GM20431 (cell line): Measurements from ENCODE around the gene PLEKHA7.

Experiments
- in situ Hi-C: fragments of 300-500 bp; cut with MseI, MboI; formaldehyde crosslinking; loops from one replicate; pipeline ENCODE4 v1.15.0; 2020; ENCODE audit warnings: low sequenced_read_pairs; ENCODE audit not compliant: unreplicated experiment

The PLEKHA7 gene

DNA sequence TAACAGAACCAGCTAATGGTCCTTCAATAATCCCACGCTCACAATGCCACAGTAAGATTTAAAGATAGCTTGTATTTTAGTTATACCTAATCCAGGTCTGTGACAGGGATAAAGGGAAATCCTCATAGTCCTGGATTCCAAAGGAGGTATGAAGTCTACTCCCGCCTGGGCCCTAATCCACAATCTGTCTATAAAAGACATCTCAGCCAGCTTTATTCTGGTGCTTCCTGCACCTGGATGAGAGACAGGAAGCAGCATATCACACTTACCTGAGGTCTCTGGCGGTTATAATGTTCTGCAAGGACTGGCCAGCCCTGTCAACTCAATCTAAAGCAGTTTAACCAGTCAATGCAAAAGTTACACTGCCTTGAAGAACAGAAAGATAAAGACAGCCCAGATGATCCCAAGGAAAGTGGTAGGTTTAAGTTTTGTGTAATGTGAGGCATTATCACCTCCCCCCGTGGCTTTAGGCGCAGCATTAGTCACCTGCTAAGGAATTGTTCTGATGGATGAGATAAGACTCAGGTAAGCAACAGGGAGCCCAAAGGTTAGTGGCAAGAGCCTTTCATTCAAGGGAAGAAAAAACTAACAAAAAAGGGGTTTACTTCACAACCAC is 57.6 kb downstream of the PLEKHA7 start:
- in situ Hi-C loops = no loop called here

DNA sequence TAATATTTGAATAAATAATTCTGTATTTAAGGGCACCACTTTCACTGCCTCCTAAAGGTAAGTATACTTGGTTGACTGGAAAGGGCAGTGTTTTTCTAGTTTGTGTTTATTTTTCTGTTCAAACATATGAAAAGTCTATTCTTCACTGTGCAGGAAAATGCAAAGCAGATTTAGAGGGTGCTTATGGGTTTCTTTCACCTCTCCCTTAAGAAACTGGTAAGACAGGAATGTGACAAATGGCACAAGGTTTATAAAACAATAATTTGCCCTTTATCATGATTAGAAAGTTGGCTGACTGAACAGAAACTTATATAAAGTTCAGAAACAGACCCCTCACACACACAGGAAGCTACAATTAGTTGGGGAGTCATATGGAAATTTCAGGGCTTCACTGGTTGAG is 60.6 kb downstream of the PLEKHA7 start:
- in situ Hi-C loops = no loop called here

DNA sequence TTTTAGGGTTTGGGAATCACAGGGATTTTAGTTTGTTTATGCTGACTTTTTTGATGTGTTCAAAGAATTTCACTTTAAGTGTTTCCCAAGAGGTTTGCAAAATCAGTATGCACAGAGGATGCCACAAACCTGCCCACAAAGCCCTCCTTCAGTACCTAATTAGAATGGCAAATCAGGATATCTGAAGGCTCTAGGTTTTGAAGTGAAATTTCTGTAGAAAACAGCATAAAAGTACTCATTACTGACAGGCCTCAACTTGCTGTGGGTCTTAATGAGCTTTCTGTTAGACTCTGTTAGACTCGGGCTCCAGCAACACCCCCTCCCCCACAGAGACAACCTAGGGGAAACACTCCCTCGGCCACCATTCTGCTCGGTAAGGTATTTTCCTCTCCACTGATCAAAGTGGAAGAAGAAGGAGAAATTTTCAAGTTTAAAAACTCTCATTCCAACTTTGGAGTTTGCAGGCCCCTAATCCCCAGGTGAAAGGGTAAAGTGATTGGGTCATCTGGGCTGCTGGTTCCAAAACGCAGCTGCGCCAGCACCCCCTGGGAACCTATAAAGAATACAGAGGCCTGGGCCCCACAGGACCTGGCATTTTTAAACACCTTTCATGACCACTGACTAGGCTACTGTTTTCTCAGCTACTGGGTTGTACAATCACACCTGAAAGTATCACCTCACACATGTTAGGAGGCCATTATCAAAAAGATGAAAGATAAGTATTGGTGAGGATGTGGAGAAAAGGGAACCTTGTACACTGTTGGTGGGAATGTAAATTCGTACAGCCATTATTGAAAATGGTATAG is 67.5 kb downstream of the PLEKHA7 start:
- in situ Hi-C loops = loop anchor here (5.0 kb wide), 1 partner anchor 116 kb away; no protein-coding TSS in a partner anchor

DNA sequence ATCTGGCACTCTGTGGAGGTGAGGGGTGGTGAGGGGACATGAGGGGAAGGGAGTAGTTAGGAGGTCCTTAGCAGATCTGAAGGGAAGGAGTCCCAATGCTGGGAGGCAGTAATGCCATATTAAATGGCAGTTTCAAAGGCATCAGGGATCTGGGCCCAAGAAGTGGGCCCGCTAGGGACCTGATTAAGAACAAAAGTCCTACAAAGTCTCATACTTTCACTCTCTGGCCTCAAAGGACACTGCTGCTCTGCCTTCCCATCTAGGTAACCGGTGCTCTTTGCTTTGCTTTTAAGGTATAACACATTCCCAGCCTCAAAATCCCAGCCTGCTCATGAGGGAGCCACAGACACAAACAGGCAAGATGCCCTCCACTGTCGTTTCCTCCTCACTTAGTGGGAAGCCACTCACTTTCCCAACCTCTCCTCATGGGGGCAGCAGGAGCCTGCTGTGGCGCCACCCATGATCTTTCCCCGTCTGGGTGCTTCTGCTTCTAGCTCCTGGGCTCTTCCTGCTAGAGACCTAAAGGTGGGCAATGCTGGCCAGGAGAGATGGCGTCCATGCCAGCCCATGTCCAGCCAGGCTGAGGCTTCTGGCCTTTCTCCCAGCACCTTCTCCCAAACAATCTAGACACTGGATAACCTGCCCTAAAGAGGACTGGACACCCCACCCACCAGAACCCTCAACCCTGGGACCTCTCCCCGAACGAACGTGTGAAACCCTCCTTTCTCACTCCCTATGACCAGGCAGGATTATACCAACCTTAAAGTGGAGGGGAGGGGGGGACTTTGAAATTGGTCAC is 68.3 kb downstream of the PLEKHA7 start:
- in situ Hi-C loops = loop anchor here (5.0 kb wide), 1 partner anchor 116 kb away; no protein-coding TSS in a partner anchor

DNA sequence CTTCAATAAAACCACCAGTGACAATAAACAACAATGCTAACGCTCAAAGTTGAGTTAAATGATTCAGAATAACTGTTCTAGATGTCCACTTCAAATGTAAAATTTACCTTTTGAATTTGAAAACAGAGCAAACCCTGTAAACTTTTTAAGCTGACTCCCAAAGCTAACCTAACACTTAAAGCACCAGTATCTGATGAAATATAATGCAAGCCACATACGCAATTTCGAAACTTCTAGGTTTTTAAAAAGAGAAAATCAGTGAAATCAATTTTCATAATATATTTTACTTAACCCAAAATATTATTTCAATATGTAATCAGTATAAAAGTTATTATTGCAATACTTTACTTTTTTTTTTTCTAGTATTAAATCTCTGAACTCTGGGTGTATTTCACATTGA is 71.3 kb downstream of the PLEKHA7 start:
- in situ Hi-C loops = no loop called here

DNA sequence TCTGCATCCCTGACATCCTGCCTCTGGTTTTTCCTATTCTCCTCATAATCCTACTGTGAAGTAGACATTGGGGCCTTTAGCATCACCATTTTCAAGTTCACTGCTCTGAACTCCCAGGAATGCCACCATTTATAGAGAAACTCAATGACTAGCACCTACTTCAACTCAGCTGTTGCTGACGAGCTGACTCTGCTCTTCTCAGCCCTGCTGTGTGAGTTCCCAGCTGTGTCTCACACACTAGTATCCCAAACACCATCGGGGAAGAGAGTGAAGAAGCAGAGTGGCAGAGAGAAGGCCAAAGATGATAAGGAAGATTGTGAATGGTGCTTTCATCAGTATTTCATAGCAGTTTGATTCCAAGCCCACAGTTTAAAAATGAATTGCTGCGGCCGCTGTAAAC is 71.9 kb downstream of the PLEKHA7 start:
- in situ Hi-C loops = no loop called here

DNA sequence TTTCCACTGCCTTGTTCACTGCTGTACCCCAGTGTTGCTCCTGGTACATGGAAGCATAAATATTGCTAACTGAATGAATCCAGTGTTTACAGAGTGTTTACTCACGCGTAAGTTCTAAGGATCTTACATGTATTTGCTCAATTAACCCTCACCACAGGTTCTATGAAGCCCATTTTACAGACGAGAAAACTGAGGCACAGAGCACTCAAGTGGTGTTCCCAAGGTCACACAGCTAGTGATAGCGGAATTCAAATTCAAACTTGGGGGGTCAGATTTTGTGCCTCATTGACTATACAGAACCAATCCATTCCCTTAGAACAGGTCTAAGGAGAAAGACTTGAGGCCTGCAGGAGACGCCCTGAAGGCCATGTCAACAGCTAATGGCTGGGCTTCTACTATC is 72.3 kb downstream of the PLEKHA7 start:
- in situ Hi-C loops = no loop called here

DNA sequence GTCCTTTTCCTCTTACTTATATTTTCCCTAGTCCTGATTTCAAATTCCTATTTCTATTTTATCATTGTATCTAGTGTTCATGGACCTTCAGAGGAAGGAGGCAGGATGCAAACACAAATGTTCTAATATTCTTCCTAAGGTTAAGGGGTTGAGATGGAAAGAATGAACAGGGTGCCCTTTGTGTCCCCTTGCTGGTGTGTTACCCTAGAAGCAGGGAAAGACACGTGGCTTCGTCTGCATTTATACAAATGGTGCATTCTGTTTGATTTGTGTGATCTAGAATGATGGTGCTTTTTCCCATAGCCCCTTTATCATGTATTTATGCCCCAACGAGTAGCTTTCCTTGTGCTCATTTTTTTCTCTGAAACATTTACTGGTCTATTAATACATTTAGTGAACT is 76.2 kb downstream of the PLEKHA7 start:
- in situ Hi-C loops = no loop called here

DNA sequence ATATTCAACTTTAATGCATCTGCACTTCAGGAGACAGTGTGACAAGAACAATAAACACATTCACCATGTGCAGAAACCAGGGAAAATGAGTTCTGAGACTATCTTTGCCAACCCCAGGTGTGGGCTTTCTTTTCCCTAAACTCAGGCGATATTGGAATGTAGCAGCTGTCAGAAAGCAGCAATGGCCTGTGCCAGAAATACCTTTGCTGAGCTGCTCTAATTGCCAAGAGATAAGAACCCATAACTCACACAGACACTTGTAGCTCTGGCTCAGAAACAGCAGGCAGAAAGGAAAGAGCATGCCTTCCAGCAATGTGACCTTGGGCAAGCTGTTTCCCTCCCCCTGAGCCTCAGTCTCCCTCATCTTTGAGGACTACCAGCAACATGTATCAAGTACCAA is 77.6 kb downstream of the PLEKHA7 start:
- in situ Hi-C loops = no loop called here

DNA sequence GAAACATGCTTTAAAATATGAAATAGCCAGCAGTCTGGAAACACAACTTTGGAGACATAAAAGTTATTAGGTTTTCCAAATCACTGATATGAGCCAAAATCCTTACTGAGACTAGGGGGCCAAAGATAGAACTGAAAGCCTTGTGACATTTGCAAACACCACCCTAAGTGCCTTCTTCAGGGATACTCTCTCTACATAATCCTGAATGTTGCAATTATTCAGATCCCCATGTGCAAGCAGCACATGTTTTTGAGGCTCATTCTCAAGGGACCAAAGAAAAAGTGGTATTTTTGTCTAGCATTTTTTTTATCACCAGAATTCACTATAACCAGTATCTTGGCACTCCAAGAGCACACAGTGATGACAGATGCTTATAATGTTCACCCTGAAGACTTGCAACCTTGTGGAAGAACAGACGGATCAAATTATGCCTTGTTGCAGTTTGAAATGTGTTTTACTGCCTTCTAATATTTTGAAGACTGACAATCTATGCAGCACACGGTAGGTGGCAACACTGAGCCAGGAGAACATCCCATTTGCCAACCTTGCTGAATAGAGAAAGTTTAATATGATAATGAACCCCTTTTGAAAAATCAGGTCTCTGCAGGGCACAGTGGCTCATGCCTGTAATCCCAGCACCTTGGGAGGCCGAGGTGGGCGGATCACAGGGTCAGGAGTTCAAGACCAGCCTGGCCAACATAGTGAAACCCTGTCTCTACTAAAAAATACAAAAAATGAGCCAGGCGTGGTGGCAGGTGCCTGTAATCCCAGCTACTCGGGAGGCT is 78.5 kb downstream of the PLEKHA7 start:
- in situ Hi-C loops = no loop called here

DNA sequence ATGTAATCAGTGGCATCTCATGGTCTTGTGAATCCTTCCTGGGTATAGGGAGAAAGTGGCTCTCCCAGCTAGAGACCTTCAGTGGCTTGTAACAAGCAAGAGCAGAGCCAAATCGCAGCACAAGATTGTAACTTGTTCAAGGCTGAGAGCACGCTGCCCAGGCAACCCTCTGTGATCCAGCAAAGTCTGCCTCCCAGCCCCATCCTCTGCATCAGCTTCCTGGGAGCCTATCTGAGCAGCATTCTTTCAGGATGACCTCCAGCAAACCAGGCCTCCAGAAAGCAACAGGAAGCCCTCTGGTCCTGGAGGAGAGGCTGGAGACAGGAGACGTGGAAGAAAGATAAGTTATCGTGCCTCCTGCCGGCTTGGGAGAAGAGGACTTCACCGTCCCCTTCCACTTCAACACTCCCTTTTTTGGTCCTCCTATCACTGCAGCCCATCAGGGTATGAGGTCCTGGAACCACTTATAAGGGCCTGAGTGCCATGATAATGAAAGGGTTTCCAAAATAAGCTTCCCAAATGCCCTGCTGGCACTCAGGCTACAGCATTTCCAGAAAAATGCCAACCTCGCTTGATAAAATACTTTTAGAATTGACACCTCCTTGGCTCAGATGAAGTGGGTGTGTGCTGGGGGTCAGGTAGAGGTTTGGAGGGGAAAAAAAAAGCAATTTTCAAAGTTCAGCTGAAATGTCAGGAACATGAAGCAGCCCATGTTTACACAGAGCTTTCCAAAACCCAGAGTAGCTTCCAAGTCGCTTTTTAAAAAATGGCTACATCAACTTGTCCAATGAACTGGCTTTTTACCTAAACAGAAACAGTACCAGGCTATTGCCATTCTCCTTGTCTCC is 80.2 kb downstream of the PLEKHA7 start:
- in situ Hi-C loops = no loop called here

DNA sequence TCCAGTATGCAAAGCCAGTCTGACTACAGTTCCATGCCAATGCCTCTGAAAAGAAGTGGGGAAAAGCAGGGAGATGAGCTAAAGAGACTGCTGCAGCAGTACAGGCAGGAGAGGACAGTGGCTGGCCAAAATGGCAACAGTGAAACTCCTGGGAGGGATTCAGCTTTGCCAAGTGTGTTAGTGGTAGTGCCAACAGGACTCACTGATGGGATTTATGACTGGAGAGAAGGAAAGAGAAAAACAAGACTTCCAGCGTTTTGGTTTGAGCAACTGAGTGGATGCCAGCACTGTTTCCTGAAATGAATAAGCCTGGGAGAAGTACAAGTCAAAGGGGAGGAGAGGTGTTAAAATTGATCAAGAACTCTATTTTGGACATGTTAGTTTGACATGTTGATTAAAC is 80.9 kb downstream of the PLEKHA7 start:
- in situ Hi-C loops = no loop called here

DNA sequence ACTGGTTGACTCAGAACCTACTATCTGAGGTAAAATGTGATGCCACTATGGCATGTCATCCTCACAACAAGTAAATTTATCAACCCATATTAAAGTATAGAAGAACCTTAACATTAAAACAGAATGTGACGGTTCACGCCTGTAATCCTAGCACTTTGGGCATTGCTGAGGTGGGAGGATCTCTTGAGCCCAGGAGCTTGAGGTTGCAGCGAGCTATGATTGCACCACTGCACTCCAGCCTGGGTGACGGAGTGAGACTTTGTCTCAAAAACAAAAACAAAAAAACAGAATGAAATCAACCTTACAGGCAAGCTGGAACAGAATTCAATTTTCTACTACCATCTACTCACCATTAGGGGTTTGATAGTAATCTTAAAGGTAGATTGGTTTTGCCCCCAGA is 86.2 kb downstream of the PLEKHA7 start:
- in situ Hi-C loops = no loop called here

DNA sequence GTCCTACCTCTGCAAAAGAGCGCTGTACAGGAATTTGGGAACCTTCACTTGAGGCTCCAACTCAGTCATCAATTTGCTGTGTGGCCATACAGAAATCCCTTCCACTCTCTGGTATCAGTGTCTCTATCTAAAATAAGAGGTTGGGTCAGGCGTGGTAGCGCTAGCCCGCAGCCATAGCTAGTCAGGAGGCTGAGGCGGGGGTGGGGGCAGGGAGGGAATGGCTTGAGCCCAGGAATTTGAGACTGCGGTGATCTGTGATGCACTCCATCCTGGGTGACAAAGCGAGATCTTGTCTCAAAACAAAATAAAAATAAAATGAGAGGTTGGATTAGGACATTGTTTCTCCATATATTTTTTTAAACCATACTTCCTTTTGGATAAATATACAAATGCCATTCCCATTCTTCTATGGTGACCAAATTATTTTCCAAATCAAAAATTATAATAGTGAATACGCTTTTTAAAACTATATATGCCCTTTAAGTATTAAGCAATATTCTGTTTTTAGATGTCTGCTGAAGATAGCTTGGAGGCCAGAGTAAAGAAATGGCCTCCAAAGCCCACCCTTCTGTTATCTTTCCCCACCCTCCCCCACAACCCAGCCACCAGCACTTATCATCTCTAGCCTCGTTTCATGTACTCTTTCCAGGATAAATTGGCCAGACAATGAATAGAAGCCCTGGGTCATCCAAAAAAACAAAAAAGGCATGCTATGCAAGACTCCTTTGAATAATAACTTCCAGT is 87.2 kb downstream of the PLEKHA7 start:
- in situ Hi-C loops = no loop called here

DNA sequence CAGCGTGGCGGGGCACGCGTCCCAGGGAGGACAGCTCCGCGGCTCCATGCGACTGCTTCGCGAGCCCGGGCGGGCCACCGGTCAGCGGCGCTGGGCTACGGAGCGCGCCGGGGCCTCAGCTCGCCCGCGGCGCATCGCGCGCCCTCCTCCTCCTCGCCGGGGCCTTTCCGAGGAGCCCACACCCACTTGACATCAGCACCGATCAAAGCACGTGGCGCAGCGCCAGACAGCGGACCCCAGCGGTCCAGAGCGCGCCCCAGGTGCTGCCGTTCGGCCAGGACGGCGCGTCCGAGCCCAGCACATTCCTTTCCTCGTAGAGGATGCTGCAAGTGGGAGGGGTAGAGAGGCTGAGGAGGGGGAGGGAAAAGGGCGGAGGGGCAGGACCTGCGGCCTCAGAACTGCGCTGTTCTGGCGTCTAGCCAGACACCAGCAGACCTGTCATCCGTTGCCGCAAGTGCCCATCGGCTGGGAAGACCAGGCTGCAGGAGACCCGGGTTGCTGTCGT is 88.6 kb downstream of the PLEKHA7 start:
- in situ Hi-C loops = no loop called here

DNA sequence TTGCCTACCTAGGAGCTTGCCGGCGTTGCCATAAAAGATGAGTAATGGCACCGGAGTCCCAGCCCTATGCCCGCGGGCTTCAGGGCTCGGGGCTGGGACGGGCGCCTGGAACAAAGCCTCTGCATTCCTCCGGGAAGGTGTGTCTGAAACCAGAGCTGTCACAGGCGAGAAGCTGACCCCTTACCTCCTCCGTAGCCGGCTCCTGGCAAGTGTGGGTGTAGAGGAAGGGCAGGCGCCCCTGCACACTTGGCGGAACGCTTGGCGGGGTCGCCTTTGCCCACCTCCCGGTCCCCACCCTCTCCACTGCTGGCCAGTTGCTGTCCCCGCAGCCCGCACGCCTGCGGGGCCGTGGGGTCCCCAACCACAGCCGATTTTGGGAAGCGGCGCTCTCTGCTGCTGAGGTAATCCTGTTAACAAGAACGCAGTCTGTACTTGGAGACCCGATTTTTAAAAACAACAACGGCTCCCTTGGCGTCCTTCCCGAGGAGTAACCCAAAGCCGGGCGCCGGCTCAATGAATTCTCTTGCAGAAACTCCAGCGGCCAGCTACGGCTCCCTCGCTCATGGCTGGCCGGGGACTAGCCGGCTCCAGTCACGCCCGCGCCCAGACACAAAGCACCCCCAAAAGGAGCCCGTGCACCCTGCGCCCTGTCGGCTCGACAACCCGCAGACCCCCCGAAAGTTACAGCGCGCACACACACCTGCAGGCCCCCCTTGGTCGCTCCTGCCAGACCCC is 89.2 kb downstream of the PLEKHA7 start:
- in situ Hi-C loops = no loop called here

DNA sequence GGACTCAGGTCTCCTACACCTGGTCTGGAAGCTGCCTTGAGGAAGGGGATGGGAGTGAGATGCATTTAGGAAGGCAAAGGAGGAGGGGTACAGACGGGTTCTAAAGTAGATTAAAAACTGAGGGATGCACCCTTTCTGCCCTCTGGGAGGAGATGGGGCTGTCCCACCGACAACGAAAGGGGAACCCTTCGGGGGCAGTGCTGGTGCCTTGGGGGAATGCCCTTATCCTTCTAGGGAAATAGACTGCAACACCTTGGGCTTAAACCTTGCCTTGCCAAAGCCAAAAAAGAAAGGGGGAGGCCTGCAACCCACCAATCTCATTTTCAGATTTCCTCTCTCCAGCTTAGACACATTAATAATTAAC is 89.8 kb downstream of the PLEKHA7 start:
- in situ Hi-C loops = no loop called here

DNA sequence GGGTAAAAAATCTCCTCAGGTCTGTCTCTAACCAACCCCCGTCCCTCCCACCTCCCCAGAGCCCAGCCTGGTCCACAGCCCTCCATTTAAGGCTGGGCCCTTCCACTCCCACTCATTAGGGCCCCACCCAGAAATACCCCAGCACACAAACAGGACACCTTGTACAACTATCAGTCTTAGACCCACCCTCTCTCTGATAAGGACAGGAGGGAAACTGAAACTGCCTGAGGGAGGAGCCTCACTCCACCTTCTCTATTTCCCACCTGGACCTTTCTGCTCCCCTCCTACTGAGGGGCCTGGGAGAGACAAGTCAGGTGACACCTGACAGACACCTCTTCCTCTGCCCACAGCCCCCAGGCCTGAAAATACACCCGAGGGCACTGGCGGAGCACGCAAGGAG is 90.2 kb downstream of the PLEKHA7 start:
- in situ Hi-C loops = no loop called here
